ENCODE measurements around the gene RCOR1. TPM values are rescaled to one million over a fixed set of nuclear protein-coding genes. Genes with fewer than 3 reads are reported as not detected.
A peak's percentile ranks its signal among the peaks of the same experiment; 100 is the strongest.

RCOR1 gene
- total RNA-seq, 1 experiment from 2014 or later = 34.1 TPM

- Histone ChIP-seq H3K4me2 (ENCODE audit: insufficient read depth, insufficient read length, low read length) (no peak overlapping the region), H3K56ac (ENCODE audit: insufficient read length, low read depth, low read length) (no peak overlapping the region), H3K18ac (ENCODE audit: insufficient read length, low read depth, low read length) (no peak overlapping the region), H3K4me1 (ENCODE audit: insufficient read depth, low read length) (no peaks in the 10 kb centered on the region), H2BK20ac (ENCODE audit: low read depth, low read length, poor library complexity, severe bottlenecking) (no peak overlapping the region), H2BK120ac (ENCODE audit: low read depth, low read length, poor library complexity, severe bottlenecking) (no peak overlapping the region), H2BK15ac (ENCODE audit: low read depth, low read length) (no peak overlapping the region), H3K27me3 (ENCODE audit: insufficient read depth, low read length) (no peaks in the 10 kb centered on the region), H2AK5ac (ENCODE audit: insufficient read length, low read length) (no peak overlapping the region), H3K4ac (ENCODE audit: low read depth, low read length) (no peak overlapping the region), H3K23ac (ENCODE audit: insufficient read length, low read depth, low read length) (no peak overlapping the region), H4K20me1 (ENCODE audit: control insufficient read depth, insufficient read depth, insufficient read length) (no peaks in the 10 kb centered on the region), H3K79me2 (ENCODE audit: insufficient read depth, low read length) (peaks cover 2% of the 10 kb centered on the region; the same call in 1 of the 2 replicates), H3K27ac (ENCODE audit: insufficient read length, low read depth, low read length) (no peak overlapping the region), H4K8ac (replicated peaks; ENCODE audit: insufficient read length, low read depth, low read length) (no peak overlapping the region), H2BK5ac (ENCODE audit: insufficient read length, low read length) (no peak overlapping the region), H2AFZ (ENCODE audit: low read length) (no peak overlapping the region), H3K23me2 (ENCODE audit: insufficient read length, low read depth, low read length, poor library complexity, severe bottlenecking) (no peaks in the 10 kb centered on the region), H4K91ac (ENCODE audit: insufficient read length, low read depth, low read length) (no peak overlapping the region), H3K14ac (ENCODE audit: insufficient read depth, low read length) (no peak overlapping the region), H3K9ac (ENCODE audit: extremely low read depth, insufficient read length, low read length) (no peak overlapping the region), H4K5ac (ENCODE audit: insufficient read length, low read depth, low read length) (no peak overlapping the region), H2BK12ac (ENCODE audit: insufficient read length, low read depth, low read length) (no peak overlapping the region), H3T11ph (ENCODE audit: low read length) (no peak overlapping the region), H3K9me3 (ENCODE audit: control insufficient read depth, low read depth, low read length) (no peaks in the 10 kb centered on the region), H3K79me1 (ENCODE audit: insufficient read depth, low read depth, low read length, poor library complexity, severe bottlenecking) (peaks cover 5% of the 10 kb centered on the region)
- no peak for TF ChIP-seq CTCF (conservative IDR thresholded peaks at IDR 0.05)
- peaks cover 34 to 37% of the 10 kb centered on the region in 2 experiments for H3K4me1 Mint-ChIP-seq
- H3K27ac Mint-ChIP-seq = peak overlapping the region in 1 of 3 experiments; percentile 71; a peak in 3 of 7 replicates
- DNase-seq = no peak
- H3K4me3 Mint-ChIP-seq = no peak overlapping the region
- WGBS (ENCODE audit: extremely low coverage, insufficient read length, low lambda C conversion rate) = no CpG with 5 or more reads among the region's 4 CpGs
- H3K27me3 Mint-ChIP-seq (ENCODE audit: low read depth) = no peaks in the 10 kb centered on the region
- H3K36me3 Mint-ChIP-seq (ENCODE audit: insufficient read depth in 1 of 3, low read depth in 3 of 3) = no peaks in the 10 kb centered on the region
- H3K9me3 Mint-ChIP-seq = no peaks in the 10 kb centered on the region
Observed at GRCh38 chr14:102693006-102693755, 100.7 kb downstream of the RCOR1 start.
